ENCODE data around the gene NOS1.

DNA sequence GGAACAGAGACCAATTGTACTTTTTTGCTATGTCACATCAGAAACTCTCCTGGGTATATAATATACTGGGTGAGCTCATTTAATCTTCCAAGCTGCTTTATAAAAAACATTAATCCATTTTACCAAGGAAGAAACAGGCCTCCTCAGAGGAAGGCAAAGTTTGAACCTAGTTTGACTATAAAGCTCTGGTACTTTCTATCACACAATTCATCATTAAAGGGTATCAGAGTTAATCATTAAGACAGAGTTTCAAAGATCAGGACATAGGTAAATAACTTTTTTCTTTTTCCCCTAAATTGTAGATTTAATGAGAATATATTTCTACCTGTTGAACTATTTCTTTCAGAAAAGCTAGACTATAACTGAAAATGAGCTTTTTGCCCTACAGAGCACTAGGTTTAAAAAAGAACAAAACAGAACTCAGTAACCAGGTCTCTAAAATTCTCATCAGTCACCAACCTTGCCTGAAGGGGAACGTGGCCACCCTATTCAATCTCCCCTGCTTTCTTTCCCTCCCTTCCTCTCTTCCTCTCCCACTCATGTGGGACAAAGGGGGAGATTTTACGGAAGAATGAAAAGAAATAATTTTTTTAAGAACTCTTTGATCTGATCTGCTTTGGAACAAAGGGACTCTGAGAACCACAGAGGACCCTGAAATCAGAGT is 189.8 kb downstream of the NOS1 start:
- TF ChIP-seq, protein P1, sequence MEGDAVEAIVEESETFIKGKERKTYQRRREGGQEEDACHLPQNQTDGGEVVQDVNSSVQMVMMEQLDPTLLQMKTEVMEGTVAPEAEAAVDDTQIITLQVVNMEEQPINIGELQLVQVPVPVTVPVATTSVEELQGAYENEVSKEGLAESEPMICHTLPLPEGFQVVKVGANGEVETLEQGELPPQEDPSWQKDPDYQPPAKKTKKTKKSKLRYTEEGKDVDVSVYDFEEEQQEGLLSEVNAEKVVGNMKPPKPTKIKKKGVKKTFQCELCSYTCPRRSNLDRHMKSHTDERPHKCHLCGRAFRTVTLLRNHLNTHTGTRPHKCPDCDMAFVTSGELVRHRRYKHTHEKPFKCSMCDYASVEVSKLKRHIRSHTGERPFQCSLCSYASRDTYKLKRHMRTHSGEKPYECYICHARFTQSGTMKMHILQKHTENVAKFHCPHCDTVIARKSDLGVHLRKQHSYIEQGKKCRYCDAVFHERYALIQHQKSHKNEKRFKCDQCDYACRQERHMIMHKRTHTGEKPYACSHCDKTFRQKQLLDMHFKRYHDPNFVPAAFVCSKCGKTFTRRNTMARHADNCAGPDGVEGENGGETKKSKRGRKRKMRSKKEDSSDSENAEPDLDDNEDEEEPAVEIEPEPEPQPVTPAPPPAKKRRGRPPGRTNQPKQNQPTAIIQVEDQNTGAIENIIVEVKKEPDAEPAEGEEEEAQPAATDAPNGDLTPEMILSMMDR (conservative IDR thresholded peaks at IDR 0.05; ENCODE audit: low read length): no peak
- no peak for TF ChIP-seq EZH2phosphoT487 (IDR thresholded peaks at IDR 0.05; ENCODE audit: borderline replicate concordance, low read depth, low read length)
